Chondrocyte (in vitro differentiated cells): Measurements from ENCODE around the gene LRRC28. TPM values are rescaled to one million over a fixed set of nuclear protein-coding genes. Genes with fewer than 3 reads are reported as not detected.

ENCODE experiments used
- DNase-seq: peaks from one replicate; pipeline ENCODE4 v3.0.0; 2021; ENCODE audit warnings: mixed read lengths, low spot score
- H3K27ac Mint-ChIP-seq: one replicate; pipeline ENCODE4 v1.8.0; 2021; ENCODE audit warnings: mild to moderate bottlenecking, moderate library complexity, mixed read lengths; ENCODE audit not compliant: unreplicated experiment
- H3K27me3 Mint-ChIP-seq: 2 replicates; pipeline ENCODE4 v1.8.0; 2021; ENCODE audit warnings: low read depth, mixed read lengths
- H3K36me3 Mint-ChIP-seq: 2 replicates; pipeline ENCODE4 v1.8.0; 2021; ENCODE audit warnings: low read depth, mixed read lengths
- H3K4me1 Mint-ChIP-seq: 2 replicates; pipeline ENCODE4 v1.8.0; 2021; ENCODE audit warnings: low read depth, mild to moderate bottlenecking, mixed read lengths
- H3K4me3 Mint-ChIP-seq: one replicate; pipeline ENCODE4 v1.8.0; 2021; ENCODE audit warnings: mild to moderate bottlenecking, moderate library complexity, mixed read lengths; ENCODE audit not compliant: unreplicated experiment
- H3K9me3 Mint-ChIP-seq: 2 replicates; pipeline ENCODE4 v1.8.0; 2021; ENCODE audit warnings: low read depth, mixed read lengths
- total RNA-seq: library from RNA; stranded (reverse); gene quantifications from 3 replicates; pipeline ENCODE4 v1.2.1, GENCODE V29; 2021
- TF ChIP-seq, protein P1 (sequence below): fragments of 200-600 bp; sonication (generic); IDR thresholded peaks from 2 replicates; pipeline ENCODE4 v1.5.0; 2021; ENCODE audit warnings: antibody characterized with exemption, mild to moderate bottlenecking, moderate library complexity

The LRRC28 gene
- total RNA-seq, 1 donor from 2014 or later: 28.5 TPM

DNA sequence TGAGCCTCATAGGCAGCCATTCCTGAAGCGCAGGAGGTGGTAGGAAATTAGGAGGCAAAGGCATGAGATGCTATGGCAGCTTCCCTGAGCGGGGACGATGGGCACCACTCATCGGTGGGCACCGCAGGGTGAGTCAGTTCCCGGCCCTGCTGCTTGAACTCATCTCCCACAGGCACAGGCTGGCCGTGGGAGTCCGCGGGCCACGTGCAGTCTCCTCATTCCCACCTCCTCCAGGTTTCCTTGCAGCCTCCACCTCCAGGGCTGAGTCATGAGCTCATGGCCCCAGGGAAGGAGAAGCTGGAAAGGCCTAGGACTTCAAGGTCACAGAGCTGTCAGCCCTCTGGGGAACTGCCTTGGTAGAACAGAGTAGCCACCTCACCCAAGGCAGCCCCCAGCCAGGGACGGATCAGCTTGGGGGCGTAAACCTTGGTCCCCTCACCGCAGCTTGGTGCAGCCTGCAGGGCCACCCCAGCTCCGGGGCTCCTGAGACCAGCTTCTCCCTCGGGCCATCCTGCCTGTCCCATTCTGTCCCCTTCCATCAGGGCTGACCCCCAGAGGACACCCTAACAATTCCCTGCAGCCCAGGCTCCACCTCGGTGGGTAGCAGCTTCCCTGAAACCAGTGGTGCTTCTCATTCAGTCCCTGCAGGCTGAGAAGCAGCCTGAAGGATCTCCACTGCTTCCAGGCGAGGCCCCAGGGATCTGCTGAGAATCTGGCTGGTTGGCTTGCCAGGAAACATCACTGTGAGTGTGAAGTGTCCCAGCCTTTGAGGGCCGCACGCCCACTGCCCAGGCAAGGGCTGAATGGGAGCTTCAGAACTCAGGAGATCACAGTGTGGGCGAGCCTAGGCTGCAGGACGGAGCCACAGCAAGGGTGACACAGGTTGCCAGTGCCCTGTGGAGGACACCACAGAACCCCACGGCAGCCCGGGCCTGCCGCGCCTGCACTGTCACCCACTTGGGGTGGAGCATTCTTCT is 163.8 kb downstream of the LRRC28 start:
- peaks cover 3% of the 10 kb centered on the region for H3K9me3 Mint-ChIP-seq
- peaks cover 9% of the 10 kb centered on the region for H3K4me1 Mint-ChIP-seq
- DNase-seq: peak; percentile 82
- no peaks in the 10 kb centered on the region for H3K36me3 Mint-ChIP-seq
- no peak overlapping the region for H3K27ac Mint-ChIP-seq
- H3K4me3 Mint-ChIP-seq: no peak overlapping the region
- H3K27me3 Mint-ChIP-seq: no peaks in the 10 kb centered on the region
- TF ChIP-seq, protein P1, sequence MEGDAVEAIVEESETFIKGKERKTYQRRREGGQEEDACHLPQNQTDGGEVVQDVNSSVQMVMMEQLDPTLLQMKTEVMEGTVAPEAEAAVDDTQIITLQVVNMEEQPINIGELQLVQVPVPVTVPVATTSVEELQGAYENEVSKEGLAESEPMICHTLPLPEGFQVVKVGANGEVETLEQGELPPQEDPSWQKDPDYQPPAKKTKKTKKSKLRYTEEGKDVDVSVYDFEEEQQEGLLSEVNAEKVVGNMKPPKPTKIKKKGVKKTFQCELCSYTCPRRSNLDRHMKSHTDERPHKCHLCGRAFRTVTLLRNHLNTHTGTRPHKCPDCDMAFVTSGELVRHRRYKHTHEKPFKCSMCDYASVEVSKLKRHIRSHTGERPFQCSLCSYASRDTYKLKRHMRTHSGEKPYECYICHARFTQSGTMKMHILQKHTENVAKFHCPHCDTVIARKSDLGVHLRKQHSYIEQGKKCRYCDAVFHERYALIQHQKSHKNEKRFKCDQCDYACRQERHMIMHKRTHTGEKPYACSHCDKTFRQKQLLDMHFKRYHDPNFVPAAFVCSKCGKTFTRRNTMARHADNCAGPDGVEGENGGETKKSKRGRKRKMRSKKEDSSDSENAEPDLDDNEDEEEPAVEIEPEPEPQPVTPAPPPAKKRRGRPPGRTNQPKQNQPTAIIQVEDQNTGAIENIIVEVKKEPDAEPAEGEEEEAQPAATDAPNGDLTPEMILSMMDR: no peak

DNA sequence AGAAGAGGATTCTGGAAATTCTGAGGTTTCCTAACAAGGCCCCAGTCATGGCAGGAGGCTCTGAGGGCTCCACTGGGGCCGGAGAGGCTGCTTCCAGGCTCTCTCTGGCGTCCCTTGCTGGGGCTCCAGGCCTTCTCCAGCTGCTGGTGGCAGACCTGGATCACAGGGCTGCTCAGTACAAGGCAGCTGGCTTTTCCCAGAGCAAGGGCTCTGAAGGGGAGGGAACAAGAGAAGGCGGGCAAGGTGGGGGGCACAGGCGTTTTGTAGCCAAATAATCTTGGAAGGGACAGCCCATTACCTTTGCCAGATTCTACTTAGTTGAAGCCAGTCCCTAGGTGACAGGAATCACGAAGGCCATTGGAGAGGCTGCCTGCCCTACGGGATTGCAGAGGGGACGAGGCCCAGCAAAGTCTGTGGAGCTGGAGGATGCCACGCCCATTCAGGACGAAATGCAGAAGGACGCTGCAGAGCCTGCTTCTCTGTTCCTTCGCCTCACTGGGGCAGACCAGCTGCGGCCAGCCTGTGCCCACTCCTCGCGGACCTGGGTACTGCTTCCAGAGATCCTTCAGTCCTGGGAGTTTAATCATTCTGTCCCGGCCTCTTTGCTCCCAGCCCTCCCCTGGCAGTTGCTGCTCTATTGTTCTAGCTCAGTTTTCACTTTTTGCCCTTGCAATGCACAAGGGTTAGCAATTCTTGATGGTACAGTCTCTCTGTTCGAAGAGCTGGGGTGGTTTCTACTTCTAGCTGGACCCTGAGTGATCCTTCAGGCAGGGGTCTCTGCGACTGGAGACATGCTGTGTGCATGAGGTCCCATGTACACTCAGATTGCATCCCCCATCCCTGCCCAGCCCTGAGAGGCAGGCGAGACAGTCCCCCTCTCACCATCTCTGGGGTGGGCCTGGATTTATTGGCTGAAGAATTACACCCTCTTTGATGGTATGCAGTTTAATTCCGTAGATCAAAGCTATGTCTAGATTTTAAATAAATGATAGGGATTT is 165.2 kb downstream of the LRRC28 start:
- TF ChIP-seq, protein P1: no peak
- peaks cover 3% of the 10 kb centered on the region for H3K9me3 Mint-ChIP-seq
- peaks cover 22% of the 10 kb centered on the region for H3K4me1 Mint-ChIP-seq
- H3K27ac Mint-ChIP-seq: no peak overlapping the region
- no peak overlapping the region for H3K4me3 Mint-ChIP-seq
- no peak for DNase-seq
- no peaks in the 10 kb centered on the region for H3K36me3 Mint-ChIP-seq
- H3K27me3 Mint-ChIP-seq: no peaks in the 10 kb centered on the region

DNA sequence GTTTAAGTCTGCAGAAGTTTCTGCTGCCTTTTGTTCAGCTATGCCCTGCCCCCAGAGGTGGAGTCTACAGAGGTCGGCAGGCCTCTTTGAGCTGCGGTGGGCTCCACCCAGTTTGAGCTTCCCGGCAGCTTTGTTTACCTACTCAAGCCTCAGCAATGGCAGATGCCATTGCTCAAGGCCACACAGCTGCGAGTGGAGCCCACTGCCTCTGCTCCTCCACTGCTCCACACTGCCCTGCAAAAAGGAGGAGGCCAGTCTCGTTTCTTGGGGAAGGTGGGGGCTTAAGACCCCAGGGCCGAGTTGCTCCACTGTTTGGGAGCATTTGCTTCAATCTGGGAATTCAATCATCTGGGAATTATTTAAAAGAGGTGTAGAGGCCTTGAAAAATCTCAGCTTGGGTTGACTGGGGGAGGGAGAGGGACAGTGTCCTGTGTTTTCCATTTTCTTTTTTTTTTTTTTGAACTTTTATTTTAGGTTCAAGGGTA is 169.9 kb downstream of the LRRC28 start:
- Mint-ChIP-seq H3K9me3 (peaks cover 3% of the 10 kb centered on the region), H3K4me3 (no peak overlapping the region), H3K4me1 (peaks cover 37% of the 10 kb centered on the region), H3K27ac (no peak overlapping the region), H3K36me3 (no peaks in the 10 kb centered on the region), H3K27me3 (no peaks in the 10 kb centered on the region)
- DNase-seq: no peak
- TF ChIP-seq, protein P1: no peak

DNA sequence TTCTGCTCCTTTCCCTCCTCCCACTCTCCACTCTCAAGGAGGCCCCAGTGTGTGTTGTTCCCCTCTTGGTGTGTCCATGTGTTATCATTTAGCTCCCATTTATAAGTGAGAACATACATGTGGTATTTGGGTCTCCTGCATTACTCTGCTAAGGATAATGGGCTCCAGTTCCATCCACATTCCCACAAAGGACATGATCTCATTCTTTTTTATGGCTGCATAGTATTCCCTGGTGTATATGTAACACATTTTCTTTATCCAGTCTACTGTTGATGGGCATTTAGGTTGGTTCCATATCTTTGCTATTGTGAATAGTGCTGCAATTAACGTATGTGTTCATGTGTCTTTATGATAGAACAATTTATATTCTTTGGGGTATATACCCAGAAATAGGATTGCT is 170.5 kb downstream of the LRRC28 start:
- TF ChIP-seq, protein P1: no peak
- H3K27ac Mint-ChIP-seq: no peak overlapping the region
- H3K36me3 Mint-ChIP-seq: no peaks in the 10 kb centered on the region
- H3K4me1 Mint-ChIP-seq: peaks cover 43% of the 10 kb centered on the region
- no peak for DNase-seq
- H3K4me3 Mint-ChIP-seq: no peak overlapping the region
- no peaks in the 10 kb centered on the region for H3K27me3 Mint-ChIP-seq
- H3K9me3 Mint-ChIP-seq: peaks cover 3% of the 10 kb centered on the region
